LNCaP clone FGC (cell line): ENCODE results near the gene B4GALNT4.
"Not testable (repeated sequence)": the region's sequence is repeated elsewhere in the genome, so short reads cannot be mapped to it uniquely, and the experiment has no call there.

Experiments
- DNase-seq: peaks from one replicate; pipeline ENCODE4 v3.0.0-alpha.2; 2011; ENCODE audit warnings: low read depth
- H3K4me3 ChIP-seq: 2 replicates; pipeline ENCODE4 v1.5.1; 2011; ENCODE audit warnings: mild to moderate bottlenecking, low read depth, low read length, control low read depth
- TF ChIP-seq, protein P1 (sequence below): IDR thresholded peaks from 2 replicates; pipeline ENCODE4 v1.5.1; 2012; ENCODE audit warnings: mild to moderate bottlenecking; ENCODE audit not compliant: control insufficient read depth, insufficient read depth; ENCODE audit errors: extremely low read depth

B4GALNT4 gene

DNA sequence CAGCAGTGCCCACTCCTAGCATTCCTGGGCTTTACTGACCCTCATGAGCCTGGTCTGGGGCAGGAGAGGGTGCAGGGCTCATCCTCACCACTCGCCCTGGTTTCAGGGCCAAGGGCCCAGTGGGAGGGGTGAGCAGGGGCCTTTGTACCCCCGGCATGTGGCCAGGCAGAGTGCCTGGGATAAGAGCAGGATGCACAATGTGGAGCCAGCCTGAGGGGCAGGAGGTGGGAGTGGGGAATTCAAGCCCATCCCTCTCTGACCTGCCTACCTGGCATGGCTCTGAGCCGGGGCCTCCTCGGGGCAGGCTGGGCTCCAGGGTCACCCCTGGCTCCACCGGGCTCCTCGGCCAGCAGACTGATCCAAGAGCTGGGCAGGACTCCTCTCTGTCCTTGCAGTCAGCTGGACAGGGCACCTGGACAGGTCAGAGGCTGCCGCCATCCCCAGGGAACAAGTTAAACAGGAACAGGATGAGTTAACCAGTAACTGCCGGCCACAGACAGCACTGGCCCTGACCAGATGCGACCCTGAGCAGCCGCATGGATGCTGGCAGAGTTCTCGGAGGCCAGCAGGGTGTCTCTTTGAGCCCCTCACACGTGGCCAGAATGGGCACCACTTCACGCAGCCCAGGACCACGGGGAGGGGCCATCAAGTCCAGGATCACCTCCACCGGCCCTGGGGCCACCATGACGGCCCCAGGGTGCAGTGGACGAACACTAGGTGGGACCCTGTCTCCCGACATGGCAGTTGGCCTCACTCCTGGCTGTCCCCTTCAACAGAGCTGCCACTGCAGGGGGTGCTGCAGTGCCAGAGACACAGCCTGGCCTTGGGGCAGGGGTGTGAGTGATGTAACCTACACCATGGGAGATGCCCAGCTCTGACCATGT is 40.5 kb downstream of the B4GALNT4 start:
- TF ChIP-seq, protein P1, sequence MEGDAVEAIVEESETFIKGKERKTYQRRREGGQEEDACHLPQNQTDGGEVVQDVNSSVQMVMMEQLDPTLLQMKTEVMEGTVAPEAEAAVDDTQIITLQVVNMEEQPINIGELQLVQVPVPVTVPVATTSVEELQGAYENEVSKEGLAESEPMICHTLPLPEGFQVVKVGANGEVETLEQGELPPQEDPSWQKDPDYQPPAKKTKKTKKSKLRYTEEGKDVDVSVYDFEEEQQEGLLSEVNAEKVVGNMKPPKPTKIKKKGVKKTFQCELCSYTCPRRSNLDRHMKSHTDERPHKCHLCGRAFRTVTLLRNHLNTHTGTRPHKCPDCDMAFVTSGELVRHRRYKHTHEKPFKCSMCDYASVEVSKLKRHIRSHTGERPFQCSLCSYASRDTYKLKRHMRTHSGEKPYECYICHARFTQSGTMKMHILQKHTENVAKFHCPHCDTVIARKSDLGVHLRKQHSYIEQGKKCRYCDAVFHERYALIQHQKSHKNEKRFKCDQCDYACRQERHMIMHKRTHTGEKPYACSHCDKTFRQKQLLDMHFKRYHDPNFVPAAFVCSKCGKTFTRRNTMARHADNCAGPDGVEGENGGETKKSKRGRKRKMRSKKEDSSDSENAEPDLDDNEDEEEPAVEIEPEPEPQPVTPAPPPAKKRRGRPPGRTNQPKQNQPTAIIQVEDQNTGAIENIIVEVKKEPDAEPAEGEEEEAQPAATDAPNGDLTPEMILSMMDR = no peak
- no peak for DNase-seq
- H3K4me3 ChIP-seq = no peak overlapping the region

GRCh38 chr11:410711-411110 is 41.4 kb downstream of the B4GALNT4 start:
- DNase-seq, H3K4me3 ChIP-seq: not testable (repeated sequence)

- DNase-seq, H3K4me3 ChIP-seq: not testable (repeated sequence)
Observed at GRCh38 chr11:411520-411919, 42.2 kb downstream of the B4GALNT4 start.

- no peak overlapping the region for H3K4me3 ChIP-seq
- TF ChIP-seq, protein P1 = no peak
- DNase-seq = no peak
Observed at GRCh38 chr11:412641-413119, 43.4 kb downstream of the B4GALNT4 start.

DNA sequence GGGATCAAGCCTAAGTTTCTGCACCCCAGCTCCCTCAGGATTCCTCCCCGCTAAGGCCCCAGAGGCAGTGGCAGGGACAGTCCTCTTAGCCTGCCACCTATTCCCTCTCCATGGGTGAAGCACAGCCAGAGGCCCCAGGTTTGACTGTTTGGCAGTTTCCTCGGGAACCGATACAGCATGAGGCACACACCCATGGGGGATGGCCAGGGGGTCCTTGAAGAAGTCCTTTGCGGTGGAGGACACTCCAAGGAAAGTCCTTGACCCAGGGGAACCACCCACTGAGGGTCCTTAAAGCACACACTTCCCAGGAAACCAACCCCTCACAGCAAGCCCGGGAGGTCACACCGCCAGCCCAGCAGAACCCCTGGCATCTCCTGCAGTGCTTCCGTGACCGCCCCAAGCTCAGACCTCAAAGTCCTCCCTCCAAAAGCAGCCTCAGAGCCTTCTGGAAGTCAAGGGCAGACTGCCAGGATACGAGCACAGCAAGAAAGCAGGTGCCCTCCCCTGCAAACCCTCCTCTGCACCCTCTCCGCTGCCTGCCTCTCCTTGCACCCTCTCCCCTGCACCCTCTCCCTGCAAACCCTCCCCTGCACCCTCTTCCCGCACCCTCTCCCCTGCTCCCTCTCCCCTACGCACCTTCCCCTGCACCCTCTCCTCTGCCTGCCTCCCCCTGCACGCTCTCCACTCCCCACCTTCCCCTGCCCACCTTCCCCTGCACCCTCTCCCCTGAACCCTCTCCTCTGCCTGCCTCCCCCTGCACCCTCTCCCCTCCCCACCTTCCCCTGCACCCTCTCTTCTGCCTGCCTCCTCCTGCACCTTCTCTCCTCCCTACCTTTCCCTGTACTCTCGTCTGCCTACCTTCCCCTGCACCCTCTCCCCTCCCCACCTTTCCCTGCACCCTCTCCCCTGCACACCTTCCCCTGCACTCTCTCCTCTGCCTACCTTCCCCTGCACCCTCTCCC is 44.1 kb downstream of the B4GALNT4 start:
- no peak for DNase-seq
- H3K4me3 ChIP-seq = no peak overlapping the region
- TF ChIP-seq, protein P1 = no peak

DNA sequence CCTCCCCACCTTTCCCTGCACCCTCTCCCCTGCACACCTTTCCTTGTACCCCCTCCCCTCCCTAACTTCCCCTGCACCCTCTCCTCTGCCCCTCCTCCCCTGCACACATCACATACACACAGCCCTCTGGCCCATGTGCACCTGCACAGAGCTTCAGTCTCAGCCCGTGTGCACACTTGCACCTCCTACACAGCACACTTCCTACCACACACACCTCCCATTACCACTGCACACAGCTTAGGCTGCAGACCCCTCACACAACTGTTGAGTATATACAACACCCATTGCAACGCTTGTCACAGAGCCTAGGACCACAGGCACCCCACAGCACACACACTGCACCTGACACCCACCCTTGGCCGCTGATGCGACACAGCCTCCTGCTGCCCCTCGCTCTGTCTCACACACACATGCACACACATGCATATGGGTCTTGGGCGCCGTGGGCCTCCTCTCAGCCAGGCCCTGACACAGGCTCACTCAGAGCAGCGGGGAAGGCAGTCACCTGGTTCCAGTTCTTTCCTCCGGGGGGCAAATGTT is 45.1 kb downstream of the B4GALNT4 start:
- H3K4me3 ChIP-seq = no peak overlapping the region
- DNase-seq = no peak
- TF ChIP-seq, protein P1 = no peak

DNA sequence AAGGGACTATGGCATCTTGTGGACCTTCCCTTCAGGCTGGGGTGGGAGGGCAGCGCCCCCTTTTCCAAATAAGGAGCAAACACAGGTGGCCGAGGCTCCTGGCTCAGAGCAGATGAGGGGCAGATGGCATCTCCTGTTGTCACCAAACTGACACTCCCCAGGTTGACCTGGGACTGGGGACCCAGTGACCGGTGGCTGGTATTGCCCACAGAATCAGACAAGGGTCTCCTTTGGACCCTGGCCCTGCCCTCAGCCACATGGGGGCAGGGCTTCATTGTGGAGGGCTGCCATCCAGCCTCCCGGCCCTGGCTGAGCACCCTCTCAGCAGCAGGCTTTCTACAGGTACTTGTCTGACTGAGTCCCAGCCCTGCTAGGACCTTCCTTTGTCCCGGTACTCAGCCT is 46.3 kb downstream of the B4GALNT4 start:
- TF ChIP-seq, protein P1 = no peak
- peak overlapping the region; percentile 69 for H3K4me3 ChIP-seq
- DNase-seq = no peak
